HL-60 (cell line): Measurements from ENCODE around the gene TNNT1.

Source experiments
- DNase-seq, 2 experiments: peaks; one replicate each; pipeline ENCODE4 v3.0.0-alpha.2; 2010 to 2020; ENCODE audit warnings: low read depth in 1 of 2, low spot score in 1 of 2
- H3K27ac ChIP-seq: fragments of 250-450 bp; sonication (Bioruptor Pico); replicated peaks from 2 replicates; pipeline ENCODE4 v1.5.1; 2020; ENCODE audit warnings: mild to moderate bottlenecking, moderate library complexity
- H3K27me3 ChIP-seq: fragments of 250-450 bp; sonication (Bioruptor Pico); 2 replicates; pipeline ENCODE4 v1.5.1; 2021; ENCODE audit warnings: mild to moderate bottlenecking, moderate library complexity; ENCODE audit not compliant: insufficient read depth, poor library complexity, severe bottlenecking
- H3K4me3 ChIP-seq: replicated peaks from 2 replicates; pipeline ENCODE4 v1.5.1; 2011; ENCODE audit warnings: mild to moderate bottlenecking, control low read depth, low read length; ENCODE audit not compliant: insufficient read depth
- CTCF ChIP-seq: IDR thresholded peaks from one replicate; pipeline ENCODE4 v1.5.1; 2011; ENCODE audit warnings: low read length, control low read depth, inconsistent platforms; ENCODE audit not compliant: insufficient read depth
- GABPA ChIP-seq: IDR thresholded peaks from 2 replicates; pipeline ENCODE4 v1.6.1; 2012; ENCODE audit warnings: low read depth
- POLR2AphosphoS5 ChIP-seq: IDR thresholded peaks from 2 replicates; pipeline ENCODE4 v1.6.1; 2012; ENCODE audit warnings: low read depth
- REST ChIP-seq: IDR thresholded peaks from 2 replicates; pipeline ENCODE4 v1.6.1; 2012; ENCODE audit warnings: low read depth; ENCODE audit not compliant: insufficient replicate concordance
- SPI1 ChIP-seq: IDR thresholded peaks from 2 replicates; pipeline ENCODE4 v1.6.1; 2012; ENCODE audit warnings: low read depth, mild to moderate bottlenecking, borderline replicate concordance

TNNT1 gene

GRCh38 chr19:55158848-55159749 lies 10.1 kb upstream of the TNNT1 start:
- Histone ChIP-seq H3K27me3 (peaks cover 13% of the 10 kb centered on the region), H3K27ac (no peak overlapping the region), H3K4me3 (no peak overlapping the region)
- DNase-seq, result no peak
- TF ChIP-seq REST, result no peak
- TF ChIP-seq GABPA, result no peak
- no peak for TF ChIP-seq CTCF
- no peak for TF ChIP-seq SPI1
- TF ChIP-seq POLR2AphosphoS5, result no peak

- TF ChIP-seq POLR2AphosphoS5 (no peak), CTCF (no peak), GABPA (no peak), SPI1 (no peak), REST (no peak)
- H3K4me3 ChIP-seq, result no peak overlapping the region
- H3K27ac ChIP-seq, result no peak overlapping the region
- peaks cover 13% of the 10 kb centered on the region for H3K27me3 ChIP-seq
- no peak for DNase-seq
Observed at GRCh38 chr19:55158423-55158822, 9.4 kb upstream of the TNNT1 start.

GRCh38 chr19:55157064-55157908 lies 8.3 kb upstream of the TNNT1 start, which contains the start of gene TNNI3:
Gene TNNI3, minus strand, starts transcription at chr19:55157732. Its CDS starts 143 bp downstream, at chr19:55157589.
- no peak within 1 kb of the TSS for H3K27ac ChIP-seq
- H3K4me3 ChIP-seq, result no peak within 1 kb of the TSS
- H3K27me3 ChIP-seq, result peaks cover 13% of the 10 kb centered on the region
- no peak for DNase-seq
- TF ChIP-seq SPI1 (peak; percentile 21; the same call in 1 of the 2 replicates), POLR2AphosphoS5 (no peak), REST (no peak)
